DOHH2 (cell line): ENCODE measurements around the gene FKBP10.

Experiments used
- CTCF ChIP-seq: fragments of 200-600 bp; sonication (generic); IDR thresholded peaks from one replicate; pipeline ENCODE4 v1.5.1; 2014; ENCODE audit warnings: antibody characterized with exemption, mild to moderate bottlenecking, low read depth, low read length; ENCODE audit not compliant: poor library complexity, severe bottlenecking
- EZH2phosphoT487 ChIP-seq: fragments of 200-600 bp; sonication (generic); IDR thresholded peaks from 2 replicates; pipeline ENCODE4 v1.6.1; 2017; ENCODE audit warnings: borderline replicate concordance, mild to moderate bottlenecking, antibody characterized with exemption, low read length, moderate library complexity, mixed read lengths

- TF ChIP-seq CTCF (no peak), EZH2phosphoT487 (no peak)
These were observed 42.8 kb upstream of the FKBP10 start for GRCh38 chr17:41769985-41770384.
